Gastrocnemius medialis (tissue), 4 donors: Measurements from ENCODE around the gene VMA21. TPM values are rescaled to one million over a fixed set of nuclear protein-coding genes. Genes with fewer than 3 reads are reported as not detected.

Source experiments
- ATAC-seq, 2 donors: fragments of 150-250 bp; one replicate each; pipeline ENCODE4 v1.9.1; 2016
- DNase-seq, 2 donors: peaks; one replicate each; pipeline ENCODE4 v3.0.0-alpha.2; 2019
- H3K27ac ChIP-seq, 4 donors: fragments of 200-600 bp; sonication (generic); 1 replicate in 1 of 4; 2 replicates in 3 of 4; pipeline ENCODE4 v1.5.1; 2016 to 2018; ENCODE audit warnings: mild to moderate bottlenecking in 2 of 4, moderate library complexity in 1 of 4
- H3K27me3 ChIP-seq, 3 donors: fragments of 200-600 bp; sonication (generic) in 2 of 3; 1 replicate in 1 of 3; 2 replicates in 2 of 3; pipeline versions ENCODE4 v1.5.1 to v1.6.0; 2016 to 2019; ENCODE audit warnings: mild to moderate bottlenecking in 1 of 3, moderate library complexity in 1 of 3
- H3K36me3 ChIP-seq, 2 donors: fragments of 200-600 bp; sonication (generic) in 1 of 2; one replicate each; pipeline ENCODE4 v1.5.1; 2017 to 2018
- H3K4me1 ChIP-seq, 2 donors: fragments of 200-600 bp; sonication (generic) in 1 of 2; one replicate each; pipeline ENCODE4 v1.5.1; 2016 to 2017; ENCODE audit warnings: mild to moderate bottlenecking in 2 of 2
- H3K4me3 ChIP-seq, 4 donors: fragments of 200-600 bp; sonication (generic) in 3 of 4; 1 replicate in 1 of 4; 2 replicates in 3 of 4; pipeline ENCODE4 v1.5.1; 2016 to 2019; ENCODE audit warnings: mild to moderate bottlenecking in 2 of 4
- H3K9me3 ChIP-seq, 3 donors: fragments of 200-600 bp; sonication (generic) in 2 of 3; 1 replicate in 1 of 3; 2 replicates in 2 of 3; pipeline ENCODE4 v1.5.1; 2016 to 2019
- CTCF ChIP-seq, 5 experiments: fragments of 450-650 bp in 3 of 5; fragments of 200-600 bp in 2 of 5; sonication (generic) in 2 of 5; IDR thresholded peaks in 4 of 5; conservative IDR thresholded peaks in 1 of 5; 1 replicate in 4 of 5; 2 replicates in 1 of 5; pipeline ENCODE4 v1.5.1; 2016 to 2019; ENCODE audit warnings: antibody characterized with exemption in 5 of 5, mild to moderate bottlenecking in 3 of 5, moderate library complexity in 3 of 5
- POLR2A ChIP-seq, 2 donors: fragments of 450-650 bp; IDR thresholded peaks; one replicate each; pipeline ENCODE4 v1.6.1; 2017; ENCODE audit warnings: antibody characterized with exemption in 2 of 2, mild to moderate bottlenecking in 2 of 2, moderate library complexity in 2 of 2
- in situ Hi-C, 4 donors: fragments of 200-750 bp; cut with MboI; loops; one replicate each; pipeline versions ENCODE4 v1.15.0 to v1.8.0; 2017; ENCODE audit warnings: low sequenced_read_pairs in 4 of 4
- intact Hi-C: fragments of 100-400 bp; cut with DNase I; formaldehyde crosslinking; loops from one replicate; pipeline ENCODE4 v1.15.1; 2023; ENCODE audit warnings: low total_unique reads
- total RNA-seq, 4 donors: library from RNA; depleted of rRNA; stranded (reverse); fragments of >200 nt; gene quantifications; one replicate each; pipeline versions ENCODE4 v1.1.0 to v1.2.3, GENCODE V29; 2016

Gene VMA21
- total RNA-seq, 4 donors from 2014 or later = 11.5 to 18.3 (median 15.3) TPM

GRCh38 chrX:151402719-151403390, 5.8 kb downstream of the VMA21 start:
- Histone ChIP-seq H3K4me3 (no peak overlapping the region), H3K27ac (no peak overlapping the region), H3K36me3 (peaks cover 0 to 7% of the 10 kb centered on the region in 2 donors), H3K9me3 (no peaks in the 10 kb centered on the region), H3K4me1 (peaks cover 9 to 11% of the 10 kb centered on the region in 2 donors), H3K27me3 (no peaks in the 10 kb centered on the region)
- intact Hi-C loops = loop anchor here (2.0 kb wide), 1 partner anchor 278 kb away; no protein-coding TSS in a partner anchor
- peak; percentile 8 to 48 for DNase-seq
- ATAC-seq = peak in 1 of 2 donors; percentile 72
- TF ChIP-seq CTCF (IDR thresholded peaks at IDR 0.05 in 4 of 5, conservative IDR thresholded peaks at IDR 0.05 in 1 of 5) (no peak), POLR2A (IDR thresholded peaks at IDR 0.05) (no peak)
- in situ Hi-C loops = no loop called here

GRCh38 chrX:151416579-151416978, 19.6 kb downstream of the VMA21 start:
- ATAC-seq = no peak
- DNase-seq = no peak
- intact Hi-C loops = no loop called here
- in situ Hi-C loops = no loop called here
- no peaks in the 10 kb centered on the region for H3K36me3 ChIP-seq
- H3K27ac ChIP-seq = no peak overlapping the region
- H3K4me3 ChIP-seq = no peak overlapping the region
- no peaks in the 10 kb centered on the region for H3K9me3 ChIP-seq
- no peaks in the 10 kb centered on the region for H3K27me3 ChIP-seq
- no peaks in the 10 kb centered on the region for H3K4me1 ChIP-seq
- TF ChIP-seq CTCF (IDR thresholded peaks at IDR 0.05 in 4 of 5, conservative IDR thresholded peaks at IDR 0.05 in 1 of 5) (no peak), POLR2A (IDR thresholded peaks at IDR 0.05) (no peak)

- DNase-seq (no peak), ATAC-seq (no peak)
- Histone ChIP-seq H3K4me1 (no peaks in the 10 kb centered on the region), H3K36me3 (no peaks in the 10 kb centered on the region), H3K9me3 (no peaks in the 10 kb centered on the region), H3K27me3 (no peaks in the 10 kb centered on the region), H3K4me3 (no peak overlapping the region), H3K27ac (no peak overlapping the region)
- intact Hi-C loops (no loop called here), in situ Hi-C loops (loop anchor here in 1 of 4 donors (10.0 kb wide), 1 partner anchor 65 kb away; no protein-coding TSS in a partner anchor)
- no peak for TF ChIP-seq POLR2A (IDR thresholded peaks at IDR 0.05)
- no peak for TF ChIP-seq CTCF (IDR thresholded peaks at IDR 0.05 in 4 of 5, conservative IDR thresholded peaks at IDR 0.05 in 1 of 5)
Observed at GRCh38 chrX:151419782-151420181, 22.8 kb downstream of the VMA21 start.

GRCh38 chrX:151424505-151424904, 27.5 kb downstream of the VMA21 start:
- DNase-seq = no peak
- no peak for ATAC-seq

More at GRCh38 chrX:151424505-151424904, 27.5 kb downstream of the VMA21 start:
- no peak overlapping the region for H3K4me3 ChIP-seq
- no peaks in the 10 kb centered on the region for H3K9me3 ChIP-seq
- no peaks in the 10 kb centered on the region for H3K4me1 ChIP-seq
- H3K27me3 ChIP-seq = no peaks in the 10 kb centered on the region
- no peak overlapping the region for H3K27ac ChIP-seq
- intact Hi-C loops (no loop called here), in situ Hi-C loops (loop anchor here in 1 of 4 donors (10.0 kb wide), 1 partner anchor 60 kb away; no protein-coding TSS in a partner anchor)
- H3K36me3 ChIP-seq = no peaks in the 10 kb centered on the region
- TF ChIP-seq CTCF (IDR thresholded peaks at IDR 0.05 in 4 of 5, conservative IDR thresholded peaks at IDR 0.05 in 1 of 5) = no peak
- TF ChIP-seq POLR2A (IDR thresholded peaks at IDR 0.05) = no peak
